GM18909 (cell line): Measurements from ENCODE around the gene RPL23.

Experiments used
- ATAC-seq: cut with Tn5 transposase; IDR thresholded peaks from one replicate; pipeline ENCODE4 v1.9.1; 2021; ENCODE audit warnings: mild to moderate bottlenecking; ENCODE audit not compliant: unreplicated experiment, poor library complexity

RPL23 gene

DNA sequence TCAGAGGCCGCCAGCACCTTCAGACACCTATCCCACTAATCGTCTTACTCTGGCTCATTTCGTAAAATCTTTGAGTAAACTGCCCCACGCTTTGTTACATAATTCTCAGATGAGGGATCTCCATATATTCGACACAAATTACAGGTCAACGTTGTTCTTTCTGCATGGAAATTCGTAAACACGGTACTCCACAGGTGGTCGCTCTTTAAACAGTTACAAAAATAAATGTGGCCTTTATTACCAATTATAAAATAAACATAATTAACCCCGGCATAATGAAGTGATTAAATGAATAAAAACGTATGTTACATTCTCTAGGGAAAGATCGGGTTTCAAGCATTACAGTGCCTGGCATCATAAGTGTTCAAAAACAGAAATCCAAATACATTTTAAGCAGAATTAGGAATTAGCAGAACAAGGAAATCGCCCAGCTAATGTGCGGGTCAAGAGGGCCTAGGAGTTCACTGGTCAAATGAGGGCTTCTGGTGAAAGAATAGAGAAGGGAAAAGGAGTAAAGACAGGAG is 53.2 kb downstream of the RPL23 start:
- no peak for ATAC-seq

DNA sequence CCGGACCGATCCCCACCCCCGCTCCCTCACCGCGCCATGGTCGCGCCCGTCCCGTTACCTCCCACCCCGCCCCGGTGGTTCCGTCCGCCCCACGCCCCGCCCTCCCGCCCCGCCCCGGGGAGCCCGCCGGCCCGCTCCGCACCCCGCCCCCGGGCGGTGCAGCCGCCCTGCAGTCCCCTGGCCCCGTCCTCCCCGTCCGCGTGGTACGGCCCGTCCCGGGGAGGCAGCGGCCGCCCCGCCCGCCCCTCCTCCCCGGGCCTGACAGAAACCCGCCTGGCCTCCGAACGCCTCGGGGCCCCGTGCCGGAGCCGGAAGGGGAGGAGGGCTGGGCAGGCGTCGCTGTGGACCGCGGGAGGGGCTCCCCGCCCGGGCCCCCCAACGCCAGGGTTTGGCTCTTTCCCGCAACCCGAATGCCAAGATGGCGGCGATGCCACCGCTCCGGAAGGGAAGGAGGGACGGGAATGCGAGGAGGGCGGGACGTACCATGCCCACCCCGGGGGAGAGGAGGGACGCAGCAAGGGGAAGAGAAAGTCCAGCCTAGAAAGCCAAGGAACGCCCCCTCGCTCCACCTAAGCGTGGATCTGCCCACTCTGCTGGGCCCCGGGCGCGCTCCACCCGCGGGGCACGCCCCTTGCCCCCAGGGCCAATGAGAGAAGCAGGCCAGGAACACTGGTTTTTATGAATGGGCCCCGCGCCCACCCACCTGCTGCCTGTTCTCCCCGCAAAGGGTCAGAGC is 53.9 kb downstream of the RPL23 start, which contains the start of gene PIP4K2B:
TSS of gene PIP4K2B (minus strand) at position 56 of the 736 bp plus-strand sequence. CDS start 132 bp downstream, outside the sequence.
- peak; percentile 80 for ATAC-seq

DNA sequence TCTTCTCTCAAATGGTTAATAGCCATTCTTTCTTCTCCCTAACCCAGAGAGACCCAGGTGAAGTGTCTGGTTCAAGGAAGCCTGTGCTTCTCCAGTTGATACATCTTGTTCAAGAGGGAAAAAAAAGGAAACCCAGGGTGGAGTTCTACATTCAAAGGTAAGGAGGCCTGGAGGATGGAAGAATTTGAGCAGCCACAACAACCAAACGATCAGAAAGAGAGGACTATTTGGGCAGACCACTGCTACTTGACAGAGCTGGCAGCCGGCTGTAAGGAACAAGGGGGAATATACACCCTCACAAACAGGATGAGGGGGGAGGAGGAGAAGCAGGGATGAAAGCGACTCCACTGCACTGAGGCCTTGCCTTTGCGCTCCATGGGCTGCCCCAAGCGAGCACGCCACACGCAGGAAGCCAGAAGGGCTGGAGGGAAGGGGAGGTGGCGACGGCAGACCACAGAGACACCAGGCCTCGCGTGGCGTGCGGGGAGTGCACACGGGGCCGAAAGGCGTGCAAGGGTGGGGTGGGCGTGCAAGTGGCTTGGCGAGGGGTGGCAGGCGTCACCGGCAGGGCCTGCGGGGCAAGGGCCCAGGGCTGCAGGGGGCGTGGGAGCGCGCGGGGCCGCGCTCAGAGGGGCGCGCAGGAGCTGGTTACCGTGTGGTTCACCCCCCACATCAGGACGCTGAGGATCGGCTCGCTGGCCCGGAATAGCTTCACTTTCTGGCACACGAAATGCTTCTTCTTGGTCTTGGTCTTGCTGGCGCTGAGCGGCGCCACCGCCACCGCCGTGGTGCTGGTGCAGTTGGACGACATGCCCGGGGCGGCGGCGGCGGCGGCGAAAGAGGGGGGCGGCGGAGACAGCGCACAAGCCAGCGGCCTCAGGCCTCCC is 54.7 kb downstream of the RPL23 start:
- peak; percentile 32 for ATAC-seq
